Measurements from ENCODE around the gene CACNA1D.
A peak's percentile ranks its signal among the peaks of the same experiment; 100 is the strongest.

Gene CACNA1D

DNA sequence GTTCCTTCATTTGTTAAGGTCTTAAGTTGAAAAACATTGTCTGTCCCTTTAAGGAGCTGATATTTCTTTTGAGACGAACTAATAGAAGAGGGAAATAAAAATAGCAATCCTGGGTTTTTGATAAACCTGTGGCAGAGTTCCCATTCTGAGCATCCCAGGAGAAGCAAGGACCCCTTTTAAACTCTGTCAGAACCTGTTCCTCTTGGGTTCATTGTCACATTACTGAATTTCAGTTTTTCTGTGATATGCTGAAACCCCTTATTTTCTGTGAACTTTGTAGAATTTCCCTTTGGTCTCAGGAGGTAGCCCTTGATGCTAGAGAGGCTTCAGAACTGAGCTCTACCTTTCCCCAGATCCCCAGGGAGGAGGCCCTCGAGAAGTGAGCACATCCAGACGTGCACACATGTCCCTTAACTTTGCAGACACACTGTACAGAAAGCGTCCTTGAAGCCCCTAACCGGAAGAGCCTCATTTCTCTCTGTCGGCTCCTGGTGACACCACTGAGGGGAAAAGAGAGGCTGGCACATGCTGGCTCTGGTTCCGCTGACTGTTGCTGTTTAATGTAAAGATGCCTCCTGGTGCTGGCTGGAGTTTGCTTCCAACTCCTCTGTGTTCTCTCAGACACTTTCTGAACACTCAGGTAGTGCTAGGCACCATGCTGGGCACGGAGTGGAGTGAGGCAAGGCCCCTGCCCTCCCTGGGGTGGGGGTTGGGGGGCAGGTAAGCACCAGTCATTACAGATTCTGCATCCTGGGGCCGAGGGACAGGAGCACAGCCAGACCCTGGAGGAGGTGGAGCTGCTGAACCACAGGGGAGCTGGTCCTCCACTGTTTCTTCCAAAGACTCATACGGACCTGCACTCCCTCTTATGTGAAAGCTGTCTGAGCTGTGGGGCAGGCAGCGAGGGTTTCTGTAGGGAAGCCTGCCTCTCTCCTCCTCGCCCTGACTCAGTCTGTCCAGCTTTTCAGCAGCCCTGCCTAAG is 274.4 kb downstream of the CACNA1D start:
- no peak for DNase-seq

DNA sequence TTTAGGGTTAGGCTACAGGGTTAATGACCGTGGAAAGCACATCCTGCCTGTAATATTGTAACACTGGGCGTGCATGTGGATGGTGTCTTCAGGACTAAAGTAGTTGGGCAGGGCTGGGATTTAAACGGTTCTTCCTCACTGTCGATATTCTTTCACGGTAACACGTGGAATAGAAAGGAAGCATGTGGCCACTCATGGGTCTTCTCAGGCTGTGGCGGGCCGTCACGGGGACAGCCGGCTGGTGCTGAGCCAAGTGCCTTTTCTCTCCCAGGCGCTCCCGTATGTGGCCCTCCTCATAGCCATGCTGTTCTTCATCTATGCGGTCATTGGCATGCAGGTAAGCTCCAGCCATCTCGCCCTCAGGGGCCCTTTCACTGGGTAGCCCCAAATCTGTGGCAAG is 278.2 kb downstream of the CACNA1D start:
- no peak for DNase-seq

DNA sequence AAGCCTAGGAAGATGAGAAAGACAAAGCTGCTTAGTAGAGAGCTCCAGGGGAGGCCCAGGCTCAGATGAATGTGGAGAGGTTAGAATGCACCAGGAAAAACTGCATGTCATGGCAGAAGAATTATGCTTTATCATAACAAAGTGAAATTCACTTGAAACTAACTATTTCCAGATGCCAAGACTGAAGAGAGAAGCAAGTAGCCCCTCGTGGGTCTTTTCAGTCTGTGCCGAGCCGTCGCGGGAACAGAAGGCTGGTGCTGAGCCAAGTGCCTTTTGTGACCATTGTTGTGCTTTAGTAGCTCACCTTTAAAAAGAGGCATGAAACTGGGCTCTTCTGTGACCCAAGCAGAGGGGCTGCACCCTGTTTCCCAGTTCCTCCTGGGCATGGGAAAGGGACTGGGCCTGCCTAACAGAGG is 278.6 kb downstream of the CACNA1D start:
- no peak for DNase-seq

DNA sequence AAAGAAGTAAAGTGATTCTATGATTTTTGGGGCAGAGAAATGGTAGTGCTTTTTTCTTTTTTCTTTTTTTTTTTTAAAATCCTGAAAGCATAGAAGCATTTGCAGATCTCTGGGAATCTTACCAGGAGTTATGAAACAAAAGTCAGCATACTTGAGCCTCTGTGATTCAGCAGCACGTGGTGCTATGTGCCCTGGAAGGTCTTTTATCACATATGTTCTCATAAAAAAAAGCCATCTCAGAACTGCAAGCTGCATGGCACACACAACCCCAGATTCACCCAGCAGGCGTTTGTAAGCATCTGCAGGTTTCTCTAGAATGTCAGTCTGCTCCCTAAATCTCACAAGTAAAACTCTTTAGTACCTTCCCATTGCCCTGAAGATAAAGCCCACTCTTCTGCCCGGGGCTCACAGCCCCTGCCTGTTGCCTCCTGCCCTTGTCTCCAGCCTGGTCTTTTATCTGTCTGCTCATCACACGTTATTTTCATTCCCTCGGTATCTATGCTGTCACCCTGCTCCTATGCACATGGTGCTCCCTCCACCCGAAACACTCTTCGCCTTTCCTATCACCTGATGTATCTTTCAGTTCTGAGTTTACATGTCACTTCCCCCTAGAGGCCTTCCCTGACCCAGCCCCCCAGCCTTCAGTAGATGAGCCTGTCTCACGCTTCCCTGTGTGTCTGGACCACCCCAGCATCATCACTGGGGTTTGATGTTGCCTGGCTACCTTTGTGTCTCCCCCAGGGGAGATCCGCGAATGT is 279.4 kb downstream of the CACNA1D start:
- peak; percentile 20 for DNase-seq

DNA sequence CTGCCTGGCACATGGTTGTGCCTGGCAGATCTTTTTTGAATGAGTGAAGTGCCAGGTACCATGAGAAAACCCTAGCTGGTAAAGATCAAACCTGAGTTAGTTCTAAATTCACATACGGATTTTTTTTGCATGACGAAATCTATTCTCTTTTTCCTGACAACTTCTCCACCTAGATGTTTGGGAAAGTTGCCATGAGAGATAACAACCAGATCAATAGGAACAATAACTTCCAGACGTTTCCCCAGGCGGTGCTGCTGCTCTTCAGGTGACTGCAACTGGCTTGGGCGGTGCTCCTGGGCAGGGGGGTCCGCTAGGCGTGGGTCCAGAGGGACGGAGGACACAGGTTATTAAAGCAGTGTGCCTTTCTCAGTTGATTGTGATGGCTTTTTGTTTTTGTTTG is 280.0 kb downstream of the CACNA1D start:
- DNase-seq = no peak

DNA sequence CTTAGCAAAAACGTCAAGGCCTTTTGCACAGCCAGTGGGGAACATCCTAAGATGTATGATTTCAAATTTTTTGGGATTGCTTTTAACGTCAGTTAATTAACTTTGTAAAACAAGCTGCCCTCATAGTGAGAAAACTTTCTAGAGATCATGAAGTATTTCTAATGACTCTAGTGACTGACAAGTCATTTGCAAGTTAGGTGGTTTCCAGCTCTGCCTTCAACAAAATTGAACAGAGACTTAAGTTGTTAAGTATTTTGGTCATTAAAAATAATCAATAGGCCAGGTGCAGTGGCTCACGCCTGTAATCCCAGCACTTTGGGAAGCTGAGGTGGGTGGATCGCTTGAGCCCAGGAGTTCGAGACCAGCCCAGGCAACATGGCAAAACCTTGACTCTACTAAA is 280.6 kb downstream of the CACNA1D start:
- DNase-seq = no peak

DNA sequence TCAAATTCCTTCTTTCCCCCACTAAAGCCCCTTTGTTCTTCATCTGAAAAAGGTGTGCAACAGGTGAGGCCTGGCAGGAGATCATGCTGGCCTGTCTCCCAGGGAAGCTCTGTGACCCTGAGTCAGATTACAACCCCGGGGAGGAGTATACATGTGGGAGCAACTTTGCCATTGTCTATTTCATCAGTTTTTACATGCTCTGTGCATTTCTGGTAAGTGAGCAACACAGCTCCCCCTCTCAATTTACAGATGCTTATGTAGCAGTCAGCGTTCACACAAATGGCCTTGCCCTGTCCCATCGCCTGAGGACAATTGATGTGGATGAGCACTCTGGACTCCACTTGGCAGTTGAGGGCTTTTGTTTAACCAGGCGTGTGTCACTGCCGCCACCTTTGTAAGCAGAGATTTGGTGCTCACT is 281.4 kb downstream of the CACNA1D start:
- DNase-seq = no peak

DNA sequence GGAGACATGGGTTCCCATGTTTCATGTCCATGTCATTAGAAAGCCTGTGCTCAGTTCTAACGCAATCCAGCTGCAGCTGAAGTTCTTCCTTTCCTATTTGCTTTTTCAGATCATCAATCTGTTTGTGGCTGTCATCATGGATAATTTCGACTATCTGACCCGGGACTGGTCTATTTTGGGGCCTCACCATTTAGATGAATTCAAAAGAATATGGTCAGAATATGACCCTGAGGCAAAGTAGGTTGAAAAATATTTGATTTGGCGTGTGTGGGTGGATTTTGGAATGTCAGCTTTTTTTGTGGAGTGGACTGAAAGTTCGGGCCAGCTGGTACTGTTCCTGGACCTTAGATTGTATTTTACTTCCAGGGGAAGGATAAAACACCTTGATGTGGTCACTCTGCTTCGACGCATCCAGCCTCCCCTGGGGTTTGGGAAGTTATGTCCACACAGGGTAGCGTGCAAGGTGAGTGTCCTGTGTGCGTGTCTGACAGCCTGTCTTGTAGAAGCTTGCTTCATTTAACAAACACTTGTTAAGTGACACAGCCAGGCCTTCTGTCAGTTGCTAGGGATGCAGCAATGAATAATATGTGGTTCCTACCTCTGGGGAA is 282.2 kb downstream of the CACNA1D start:
- no peak for DNase-seq

DNA sequence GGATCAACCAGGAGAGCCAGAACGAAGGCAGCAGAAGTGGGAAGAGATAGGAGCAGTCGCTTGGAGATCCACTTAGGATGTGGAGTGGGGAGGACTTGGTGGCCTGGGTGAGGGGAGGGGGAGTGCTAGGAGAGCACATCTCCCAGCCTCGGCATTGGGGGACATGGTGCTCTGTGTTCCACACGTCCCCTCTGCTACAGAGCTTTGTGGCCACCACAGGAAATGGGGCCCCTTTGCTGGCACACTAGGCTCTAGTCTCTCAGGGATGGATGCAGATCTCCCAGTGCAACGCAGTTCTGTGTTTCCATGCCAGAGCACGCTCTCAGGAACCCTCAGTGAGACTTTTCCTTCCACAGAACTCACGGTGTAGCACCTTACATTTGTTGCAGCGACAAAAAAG is 283.1 kb downstream of the CACNA1D start:
- no peak for DNase-seq

DNA sequence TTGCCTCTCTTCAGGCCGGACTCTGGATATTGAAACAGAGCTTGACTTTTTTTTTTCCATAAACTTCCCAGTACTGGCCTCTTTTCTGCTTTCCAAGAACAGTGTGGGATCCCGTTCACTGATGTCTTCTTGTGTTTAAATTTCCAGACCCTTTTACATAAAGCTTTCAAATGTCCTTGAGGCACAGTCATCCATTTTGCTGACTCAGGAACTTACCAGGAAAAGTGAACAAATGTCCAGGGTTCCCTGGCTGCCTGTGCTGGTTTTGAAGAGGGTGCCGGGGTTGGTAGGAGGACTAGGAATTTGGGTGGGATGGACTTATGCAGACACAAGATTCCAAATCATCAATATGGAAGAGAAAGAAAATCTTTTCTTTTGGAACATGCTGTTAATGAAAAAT is 283.7 kb downstream of the CACNA1D start:
- no peak for DNase-seq

DNA sequence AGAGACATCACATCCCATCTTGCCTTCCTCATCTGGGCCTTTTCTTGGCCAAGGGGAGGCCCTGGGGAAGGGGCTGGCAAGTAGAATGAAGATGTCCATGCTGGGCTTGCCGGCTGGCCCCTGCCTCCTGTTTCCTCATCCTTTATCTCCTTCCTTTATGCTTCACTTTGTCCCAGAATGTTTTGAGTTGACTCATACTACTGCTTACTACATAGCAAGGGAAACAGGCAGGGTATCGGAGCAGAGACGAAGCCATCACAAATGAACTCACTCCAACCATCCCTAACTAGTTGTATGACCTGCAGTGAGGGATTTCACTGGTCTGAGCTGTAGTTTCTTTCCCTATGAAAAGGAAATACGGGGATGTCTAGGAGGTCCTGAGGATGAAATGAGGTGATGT is 285.8 kb downstream of the CACNA1D start:
- no peak for DNase-seq

DNA sequence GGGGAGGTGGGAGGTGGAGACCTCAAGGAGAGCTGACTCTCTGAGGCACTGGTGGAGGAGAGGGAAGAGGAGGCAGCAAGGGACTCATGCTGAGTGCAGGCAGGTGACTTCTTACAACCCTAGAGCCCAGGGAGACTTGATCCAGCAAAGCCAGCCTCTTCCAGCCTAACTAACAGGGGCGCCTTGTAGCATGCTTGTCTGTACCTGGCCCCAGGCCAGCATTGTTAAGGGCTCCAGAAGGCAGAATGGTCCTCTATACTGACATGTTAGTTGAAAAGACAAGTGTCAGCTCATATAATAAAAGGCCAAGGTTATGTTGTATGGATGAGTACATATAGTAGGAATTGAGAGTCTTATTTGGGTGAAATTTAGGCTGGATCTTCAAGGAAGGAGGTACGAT is 286.4 kb downstream of the CACNA1D start:
- no peak for DNase-seq

DNA sequence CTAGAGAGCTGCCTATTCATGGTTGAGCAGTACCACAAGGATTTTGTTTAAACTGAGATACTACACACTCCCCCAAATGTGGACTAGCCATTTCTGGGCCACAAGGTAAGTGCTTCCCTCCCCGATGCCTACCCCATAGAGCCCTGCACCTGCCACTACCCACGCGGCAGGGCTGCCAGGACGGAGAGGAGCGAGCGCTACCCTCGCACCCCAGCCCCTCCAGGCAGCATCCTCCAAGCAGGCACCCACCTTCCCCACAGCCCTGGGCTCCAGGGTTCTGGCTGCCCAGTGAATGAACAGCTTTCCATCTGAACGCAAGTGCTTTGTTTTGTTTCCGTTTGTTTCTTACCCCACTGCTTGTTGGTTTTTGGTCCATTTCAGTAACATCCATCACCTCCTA is 292.6 kb downstream of the CACNA1D start:
- DNase-seq = no peak

DNA sequence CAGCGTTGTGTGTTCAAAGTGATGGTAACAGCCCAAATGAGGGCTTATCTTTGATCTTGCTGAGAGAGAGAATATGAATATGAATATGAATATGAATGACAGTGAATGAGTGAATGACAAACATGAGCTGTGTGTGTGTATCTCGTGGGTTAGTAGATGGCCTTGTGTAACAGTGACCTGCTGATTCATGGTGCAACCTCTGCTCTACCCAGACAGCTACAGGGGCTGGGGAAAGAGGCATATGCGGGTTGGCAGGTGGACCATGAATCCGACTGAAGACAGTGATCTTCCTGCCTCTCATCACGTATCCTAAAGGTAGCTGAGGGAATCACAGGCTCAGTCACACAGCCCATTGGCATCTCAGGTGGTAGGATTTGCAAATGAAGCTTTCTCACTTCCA is 293.6 kb downstream of the CACNA1D start:
- DNase-seq = no peak

DNA sequence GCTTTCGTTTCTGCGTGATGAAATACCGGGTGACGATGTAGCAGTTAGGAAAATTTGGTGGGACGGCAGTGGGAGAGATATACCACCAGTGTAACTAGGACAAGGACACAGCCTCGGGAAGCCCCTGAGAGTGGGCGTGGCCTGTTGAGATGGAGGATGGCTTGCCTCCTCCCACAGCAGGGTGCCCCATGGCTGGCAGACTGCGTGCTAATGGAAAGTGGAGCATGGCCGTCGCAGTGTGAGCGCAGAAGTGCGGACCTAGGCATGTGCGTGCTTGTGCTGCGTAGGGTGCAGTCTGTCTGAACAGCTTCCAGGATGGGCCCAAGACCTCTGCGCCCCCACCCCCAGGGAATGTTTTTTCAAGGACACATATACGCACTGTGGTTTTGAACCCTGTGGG is 295.0 kb downstream of the CACNA1D start:
- no peak for DNase-seq

DNA sequence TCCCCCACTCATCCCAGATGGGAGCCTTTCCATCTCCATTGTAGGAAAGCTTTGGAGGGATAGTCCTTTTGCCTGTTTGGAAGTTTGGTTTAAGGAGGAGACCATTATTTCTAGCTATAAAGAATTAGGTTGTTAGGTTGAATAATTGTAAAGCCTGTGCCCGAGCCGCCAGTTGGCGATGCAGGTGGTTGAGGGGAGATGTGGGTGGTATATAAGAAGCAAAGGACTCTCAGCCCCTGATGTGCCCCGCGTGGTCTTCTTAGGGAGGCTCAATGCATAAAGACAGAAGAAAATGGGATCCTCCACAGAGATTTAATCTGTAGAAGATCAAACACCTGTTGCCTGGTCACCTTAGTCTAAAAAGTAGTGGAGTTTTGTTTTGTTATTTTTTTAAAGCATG is 296.1 kb downstream of the CACNA1D start:
- no peak for DNase-seq

DNA sequence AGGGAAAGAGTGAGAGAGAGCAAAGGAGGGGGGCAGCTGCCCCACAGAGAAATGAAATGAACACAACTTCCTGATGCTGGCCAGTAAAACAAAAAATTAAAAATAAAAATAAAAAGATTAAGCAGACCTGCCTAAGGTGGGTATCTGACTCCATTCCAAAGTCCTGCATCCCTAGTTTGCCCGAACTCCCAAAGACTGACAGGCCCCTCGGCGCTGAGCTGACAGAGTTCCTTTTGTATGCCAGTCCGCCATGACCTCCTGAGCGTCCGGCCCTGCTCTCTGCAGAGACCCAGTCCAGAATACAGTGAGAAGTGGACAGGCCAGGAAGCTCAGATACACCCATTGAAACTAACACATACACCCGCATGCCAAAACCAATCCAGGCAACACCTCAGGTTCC is 296.9 kb downstream of the CACNA1D start:
- no peak for DNase-seq

DNA sequence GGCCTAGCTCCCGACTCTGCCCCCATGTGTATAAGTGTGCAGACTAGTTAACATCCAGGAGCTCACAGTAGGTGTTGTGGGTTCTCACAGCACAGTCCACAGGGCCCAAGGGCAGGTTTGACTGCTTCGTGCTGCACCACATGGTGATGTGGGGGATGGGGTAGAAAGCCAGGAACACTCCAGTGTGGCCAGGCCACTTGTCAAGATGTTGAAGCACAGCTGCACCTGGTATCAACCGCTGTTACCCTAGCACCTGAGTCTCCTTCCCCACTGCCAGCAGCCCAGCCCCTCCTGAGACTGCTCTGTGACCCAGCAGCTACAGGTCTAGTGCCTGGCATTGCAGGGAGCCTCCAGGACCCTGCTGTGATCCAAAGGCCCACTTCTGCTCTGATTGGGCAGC is 298.5 kb downstream of the CACNA1D start:
- DNase-seq = no peak

DNA sequence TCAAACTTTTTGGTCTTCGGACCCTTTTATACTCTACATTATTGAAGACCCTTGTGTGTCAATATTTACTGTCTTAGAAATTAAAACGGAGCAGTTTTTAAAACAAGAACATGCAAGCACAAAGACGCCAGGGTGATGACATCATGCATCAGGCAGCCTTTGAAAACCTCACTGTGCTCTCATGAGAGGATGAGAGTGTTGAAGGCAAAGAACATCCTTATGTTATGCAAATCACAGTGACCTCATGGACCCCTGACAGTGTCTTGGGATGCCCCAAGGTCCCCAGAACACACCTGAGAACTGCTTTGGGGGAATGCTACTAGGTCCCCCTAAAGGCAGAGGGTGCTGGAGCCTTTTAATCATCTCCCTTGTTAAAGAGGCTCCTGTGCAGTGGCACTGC is 300.2 kb downstream of the CACNA1D start:
- DNase-seq = no peak

DNA sequence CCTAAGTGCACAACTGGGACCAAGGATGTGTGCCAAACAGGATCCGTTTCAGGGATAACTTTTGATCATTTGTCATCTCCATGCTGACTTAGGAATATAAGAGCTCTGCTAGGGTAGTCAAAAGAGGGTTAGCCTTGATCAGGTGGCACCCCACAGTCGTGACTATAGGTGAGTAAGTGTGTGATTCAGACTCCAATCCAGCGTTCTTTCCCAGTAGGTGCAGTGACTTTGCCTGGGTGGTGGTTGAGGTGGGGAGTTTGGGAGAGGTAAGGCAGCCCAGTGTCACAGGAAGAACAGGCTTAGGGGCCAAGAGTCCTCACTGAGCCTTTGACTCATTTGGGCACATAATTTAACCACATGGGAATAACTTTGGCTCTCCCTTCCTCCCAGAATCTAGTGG is 300.8 kb downstream of the CACNA1D start:
- no peak for DNase-seq

DNA sequence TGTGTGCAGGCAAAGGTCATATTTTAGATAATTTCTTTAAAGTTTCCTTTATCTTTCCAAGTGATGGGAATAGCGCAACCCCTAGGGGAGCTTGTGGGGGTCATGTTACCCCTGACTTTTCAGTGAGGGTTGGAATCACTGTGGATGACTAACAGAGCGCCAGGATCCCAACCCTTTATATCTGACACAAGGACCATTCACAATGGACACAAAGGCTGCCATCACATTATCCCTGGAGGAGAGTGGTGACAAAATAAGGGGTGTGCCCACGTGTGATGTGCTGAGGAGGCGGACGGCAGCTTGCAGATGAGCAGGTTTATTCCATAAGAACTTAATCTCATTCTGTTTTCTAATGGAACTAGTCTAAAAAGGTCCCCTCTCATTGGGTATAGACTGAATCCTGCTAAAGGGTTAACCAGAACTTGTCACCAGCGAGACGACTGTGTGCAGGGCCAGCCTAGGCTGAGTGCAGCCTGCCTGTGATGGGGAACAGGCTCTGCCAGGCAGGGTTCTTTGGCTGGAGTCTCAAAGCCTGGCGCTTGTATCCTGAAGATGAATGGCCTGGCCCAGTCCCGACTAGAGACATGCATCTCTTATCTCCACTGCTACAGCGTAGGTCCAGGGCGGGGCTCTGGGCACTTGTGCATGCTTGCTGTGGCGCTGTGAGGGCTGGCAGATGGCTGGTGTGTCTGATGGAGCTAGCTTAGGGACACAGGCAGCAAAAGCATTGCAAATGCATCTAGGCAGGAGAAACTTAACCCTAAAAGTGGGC is 301.6 kb downstream of the CACNA1D start:
- DNase-seq = no peak

DNA sequence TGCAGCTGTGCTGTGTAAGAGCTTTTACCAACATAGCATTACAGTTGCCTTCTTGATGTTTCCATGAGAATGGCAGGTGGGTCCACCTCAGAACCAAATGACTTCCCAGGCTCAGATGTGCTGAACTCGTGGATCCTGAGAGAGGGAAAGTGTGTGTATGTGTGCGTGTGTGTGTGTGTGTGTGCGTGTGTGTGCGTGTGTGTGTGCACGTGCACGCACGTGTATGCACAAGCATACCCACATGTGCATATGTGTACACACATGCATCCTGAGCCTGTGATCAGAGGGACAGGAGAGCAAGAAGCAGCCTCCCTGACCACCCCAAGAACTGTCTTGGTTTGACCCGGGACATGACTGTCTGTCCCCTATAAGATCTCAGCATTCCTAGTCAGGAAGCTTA is 303.7 kb downstream of the CACNA1D start:
- DNase-seq = no peak

DNA sequence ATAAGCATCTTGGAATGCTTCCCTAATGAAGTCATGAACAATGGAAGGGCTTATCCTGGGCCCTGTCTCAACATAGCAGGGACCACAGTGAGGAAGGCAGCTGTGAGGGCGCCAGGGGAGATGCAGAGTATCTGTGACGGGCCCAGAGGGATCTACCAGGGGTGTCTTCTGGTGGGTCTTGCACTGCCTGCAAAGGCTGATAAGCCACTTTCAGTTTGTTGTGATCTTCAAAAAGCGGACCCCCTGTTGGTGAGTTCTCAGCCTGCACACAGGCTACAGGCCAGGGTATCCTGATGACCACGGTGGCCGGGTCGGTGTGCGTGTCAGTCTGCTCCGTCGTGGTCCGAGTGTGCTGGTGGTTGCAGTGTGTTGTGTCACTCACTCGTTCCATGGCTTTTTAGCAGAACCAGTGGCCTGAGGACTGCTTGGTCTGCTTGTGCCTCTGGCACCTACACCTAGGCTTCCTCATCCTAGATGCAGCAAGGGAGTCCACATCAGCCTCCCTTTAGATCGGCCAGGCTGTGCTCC is 305.0 kb downstream of the CACNA1D start:
- DNase-seq = no peak

Data from inflammatory macrophage treated with lipopolysaccharide for 4 hours (primary cell).